ENCODE results near the gene GALNT17.

- TF ChIP-seq, protein P1, sequence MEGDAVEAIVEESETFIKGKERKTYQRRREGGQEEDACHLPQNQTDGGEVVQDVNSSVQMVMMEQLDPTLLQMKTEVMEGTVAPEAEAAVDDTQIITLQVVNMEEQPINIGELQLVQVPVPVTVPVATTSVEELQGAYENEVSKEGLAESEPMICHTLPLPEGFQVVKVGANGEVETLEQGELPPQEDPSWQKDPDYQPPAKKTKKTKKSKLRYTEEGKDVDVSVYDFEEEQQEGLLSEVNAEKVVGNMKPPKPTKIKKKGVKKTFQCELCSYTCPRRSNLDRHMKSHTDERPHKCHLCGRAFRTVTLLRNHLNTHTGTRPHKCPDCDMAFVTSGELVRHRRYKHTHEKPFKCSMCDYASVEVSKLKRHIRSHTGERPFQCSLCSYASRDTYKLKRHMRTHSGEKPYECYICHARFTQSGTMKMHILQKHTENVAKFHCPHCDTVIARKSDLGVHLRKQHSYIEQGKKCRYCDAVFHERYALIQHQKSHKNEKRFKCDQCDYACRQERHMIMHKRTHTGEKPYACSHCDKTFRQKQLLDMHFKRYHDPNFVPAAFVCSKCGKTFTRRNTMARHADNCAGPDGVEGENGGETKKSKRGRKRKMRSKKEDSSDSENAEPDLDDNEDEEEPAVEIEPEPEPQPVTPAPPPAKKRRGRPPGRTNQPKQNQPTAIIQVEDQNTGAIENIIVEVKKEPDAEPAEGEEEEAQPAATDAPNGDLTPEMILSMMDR (conservative IDR thresholded peaks at IDR 0.05; ENCODE audit: low read length): no peak
- TF ChIP-seq EZH2phosphoT487 (IDR thresholded peaks at IDR 0.05; ENCODE audit: borderline replicate concordance): no peak
These were observed 363.9 kb downstream of the GALNT17 start for GRCh38 chr7:71495828-71496227.

Data from Loucy (cell line).